Suppressor macrophage treated with lipopolysaccharide for 1 hour (primary cell): Measurements from ENCODE around the gene LY6G5C.
"Not testable (repeated sequence)": the region's sequence is repeated elsewhere in the genome, so short reads cannot be mapped to it uniquely, and the experiment has no call there.

Experiments used
- DNase-seq, 3 donors: peaks; one replicate each; pipeline ENCODE4 v3.0.0-alpha.2; 2020 to 2022

The LY6G5C gene

DNA sequence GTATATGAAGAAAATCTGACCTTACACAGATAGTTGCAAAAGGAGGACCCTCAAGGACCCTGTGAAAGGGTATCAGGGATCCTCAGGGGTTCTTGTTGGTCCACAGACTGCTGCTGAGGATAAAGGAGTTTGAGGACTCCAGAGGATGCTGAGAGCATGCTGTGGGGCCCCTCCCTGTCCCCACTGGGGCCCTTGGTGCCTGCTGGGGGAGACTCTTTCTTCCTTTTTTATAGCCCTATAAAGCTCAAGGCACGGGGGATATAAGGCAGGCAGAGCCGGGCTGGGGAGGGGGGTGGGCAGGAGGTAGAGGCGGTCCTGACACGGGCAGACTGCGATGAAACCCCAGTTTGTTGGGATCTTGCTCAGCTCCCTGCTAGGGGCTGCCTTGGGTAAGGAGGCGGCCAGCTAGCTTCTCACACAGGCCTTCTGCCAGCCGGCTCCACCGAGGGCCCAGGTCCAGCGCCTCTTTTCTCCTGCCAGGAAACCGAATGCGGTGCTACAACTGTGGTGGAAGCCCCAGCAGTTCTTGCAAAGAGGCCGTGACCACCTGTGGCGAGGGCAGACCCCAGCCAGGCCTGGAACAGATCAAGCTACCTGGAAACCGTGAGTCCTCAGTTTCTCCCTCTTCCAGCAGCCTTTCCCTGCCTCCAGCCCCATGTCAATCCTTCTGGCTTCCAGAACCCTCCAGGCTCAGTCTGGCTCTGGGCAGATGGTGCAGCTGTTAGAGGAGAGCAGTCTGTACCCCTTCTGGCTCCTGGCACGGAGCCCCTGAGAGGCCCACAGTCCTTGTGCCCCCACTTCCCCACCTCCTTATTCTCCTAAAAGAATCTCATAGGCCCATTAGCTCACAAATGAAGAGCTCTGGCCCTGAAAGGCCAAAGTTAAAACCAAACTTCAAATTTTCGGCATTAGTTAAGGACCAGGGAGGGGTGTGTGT is 34.4 kb upstream of the LY6G5C start, which contains the start of gene LY6G6D:
Gene LY6G6D (plus strand): TSS at position 327 of the 937 bp plus-strand sequence. CDS start 8 bp downstream, at position 335.
- DNase-seq: no peak

DNA sequence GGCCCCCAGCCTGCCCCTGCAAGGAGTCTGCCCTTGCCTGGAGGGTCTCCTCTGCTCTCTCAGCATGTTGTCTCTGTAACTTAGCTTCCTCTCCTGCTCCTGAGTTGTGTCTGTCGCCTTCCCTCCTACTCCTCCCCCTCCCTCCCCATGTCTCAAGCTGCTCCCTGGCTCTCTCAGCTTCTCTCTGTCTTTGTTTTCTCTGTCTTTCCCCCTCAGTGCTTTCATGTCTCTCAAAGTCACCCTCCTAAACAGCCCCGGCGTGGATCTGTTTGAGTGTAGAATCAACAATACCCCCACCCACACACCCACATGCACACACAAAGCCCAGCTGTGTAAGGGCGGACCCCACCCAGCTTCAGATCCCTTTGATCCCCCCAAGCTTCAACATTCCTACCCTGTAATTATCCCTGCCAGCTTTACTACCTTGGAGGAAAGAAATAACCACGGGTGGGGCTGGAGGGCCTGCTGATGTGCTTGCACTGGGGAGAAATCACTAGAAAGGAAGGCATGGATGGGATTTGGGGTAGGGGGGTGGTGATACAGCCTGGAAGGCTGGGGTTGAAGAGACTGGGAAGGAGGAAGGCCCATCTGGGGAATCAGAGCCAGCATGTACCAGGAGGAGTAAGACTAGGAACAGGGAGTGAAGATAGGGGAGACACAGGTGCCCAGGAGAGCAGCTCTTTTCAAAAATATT is 33.3 kb upstream of the LY6G5C start:
- peak in 1 of 3 donors; percentile 19 for DNase-seq

DNA sequence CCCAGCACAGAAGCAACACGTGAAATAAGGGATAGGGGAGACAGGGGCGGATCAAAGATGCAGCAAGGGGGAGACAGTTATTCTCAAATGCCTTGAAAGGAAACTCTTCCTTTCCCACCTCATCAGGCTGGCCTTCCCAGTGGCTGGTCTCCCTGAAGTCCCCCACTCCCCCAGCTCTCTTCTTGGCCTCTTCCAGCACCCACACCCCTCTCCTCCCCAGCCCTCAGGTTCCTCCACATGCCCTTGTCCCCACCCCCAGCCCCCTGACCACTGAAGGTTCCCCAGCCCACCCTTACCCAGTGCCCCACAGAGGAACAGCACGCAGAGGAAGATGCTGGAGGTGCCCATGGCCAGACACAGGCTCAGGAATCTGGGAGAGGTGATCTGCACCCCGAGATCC is 32.6 kb upstream of the LY6G5C start:
- DNase-seq: no peak

DNA sequence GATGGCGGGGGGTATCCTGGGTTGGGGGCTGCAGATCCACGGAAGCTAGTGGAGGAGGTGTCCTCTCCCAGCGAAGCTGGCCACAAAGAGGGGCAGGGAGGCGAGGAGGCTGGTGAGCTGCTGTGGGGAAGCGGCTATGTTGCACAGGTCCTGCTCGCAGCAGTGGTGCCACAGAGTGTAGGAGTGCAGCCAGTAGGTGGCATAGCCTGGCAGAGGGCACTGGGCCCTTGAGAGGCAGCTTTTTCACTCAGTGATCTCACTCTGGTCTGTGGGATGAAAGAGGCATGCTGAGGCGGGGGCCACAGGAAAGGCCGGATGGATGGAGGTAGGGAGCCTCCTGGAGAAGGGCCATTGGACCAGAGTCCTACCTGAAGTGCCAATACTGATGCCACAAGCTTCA is 31.4 kb upstream of the LY6G5C start:
- DNase-seq: peak; percentile 41 to 53 (median 45)

DNA sequence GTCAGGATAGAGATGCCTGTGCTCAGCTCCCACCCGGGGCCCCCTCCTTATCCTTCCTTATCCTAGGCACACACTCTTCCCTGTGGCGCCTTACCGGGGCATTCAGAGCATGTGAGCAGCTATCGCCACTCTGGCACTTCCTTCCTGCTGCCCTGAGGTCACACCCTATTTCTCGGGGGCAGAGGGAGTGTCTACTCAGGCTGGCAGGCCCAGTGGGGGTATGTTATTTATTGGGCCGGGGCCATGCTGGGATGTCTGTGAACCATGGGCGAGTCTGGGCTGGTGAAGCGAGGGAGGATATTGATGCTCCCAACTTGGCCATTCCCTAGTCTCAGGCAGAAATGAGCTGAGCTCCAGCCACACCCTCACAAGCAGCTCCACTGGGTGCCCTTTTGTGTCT is 30.4 kb upstream of the LY6G5C start:
- DNase-seq: peak; percentile 34 to 46 (median 36)

DNA sequence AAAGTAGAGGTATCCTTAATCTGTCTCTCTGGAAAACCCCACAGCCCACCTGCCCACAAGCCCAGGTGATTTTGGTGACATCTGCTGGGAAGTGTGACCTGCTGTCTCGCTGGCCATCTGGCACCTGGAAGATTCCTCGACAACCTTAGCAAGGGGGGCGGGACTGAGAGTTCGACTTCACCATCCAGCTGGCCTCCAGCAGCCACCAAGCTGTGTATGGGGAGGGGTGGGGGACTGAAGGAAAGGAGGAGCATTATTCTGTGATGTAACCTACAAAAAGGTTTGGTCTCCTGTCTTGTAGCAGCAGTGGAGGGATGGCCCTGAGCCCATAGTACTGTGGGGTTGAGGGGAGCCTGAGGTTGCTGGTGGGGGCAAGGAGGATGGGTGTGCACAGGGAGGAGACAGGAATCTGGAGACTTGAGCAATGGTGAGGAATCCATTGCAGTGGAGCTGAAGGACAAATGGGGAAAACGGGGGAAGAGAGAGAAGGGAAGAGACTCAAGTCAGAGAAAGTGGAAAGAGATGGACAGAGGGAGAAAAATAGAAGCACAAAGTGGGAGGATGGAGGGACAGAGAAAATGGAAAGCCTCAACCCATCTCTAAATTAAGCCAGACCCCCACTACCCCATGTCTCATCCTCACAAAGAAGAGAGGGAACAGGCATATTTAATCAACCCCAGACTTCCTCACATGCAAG is 29.8 kb upstream of the LY6G5C start:
- DNase-seq: no peak

DNA sequence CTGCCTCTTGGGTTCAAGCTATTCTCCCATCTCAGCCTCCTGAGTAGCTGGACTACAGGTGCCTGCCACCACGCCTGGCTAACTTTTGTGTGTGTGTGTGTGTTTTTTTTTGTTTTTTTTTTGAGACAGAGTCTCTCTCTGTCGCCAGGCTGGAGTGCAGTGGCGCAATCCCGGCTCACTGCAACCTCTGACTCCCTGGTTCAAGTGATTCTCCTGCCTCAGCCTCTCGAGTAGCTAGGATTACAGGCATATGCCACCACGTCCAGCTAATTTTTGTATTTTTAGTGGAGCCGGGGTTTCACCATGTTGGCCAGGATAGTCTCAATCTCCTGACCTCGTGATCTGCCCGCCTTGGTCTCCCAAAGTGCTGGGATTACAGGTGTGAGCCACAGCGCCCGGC is 28.3 kb upstream of the LY6G5C start:
- not testable (repeated sequence) for DNase-seq

DNA sequence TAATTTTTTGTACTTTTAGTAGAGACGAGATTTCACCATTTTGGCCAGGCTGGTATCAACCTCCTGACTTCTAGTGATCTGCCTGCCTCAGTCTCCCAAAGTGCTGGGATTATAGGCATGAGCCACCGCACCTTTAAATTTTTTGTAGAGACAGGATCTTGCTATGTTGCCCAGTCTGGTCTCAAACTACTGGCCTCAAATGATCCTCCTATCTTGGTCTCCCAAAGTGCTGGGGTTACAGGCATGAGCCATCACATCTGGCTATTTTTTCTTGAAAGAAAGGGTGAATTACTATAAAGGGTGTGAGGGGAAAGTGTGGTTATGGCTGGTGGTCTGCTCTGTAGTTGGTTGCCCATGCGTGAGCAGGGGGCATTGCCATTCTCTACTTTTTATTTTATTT is 27.4 kb upstream of the LY6G5C start:
- no peak for DNase-seq

DNA sequence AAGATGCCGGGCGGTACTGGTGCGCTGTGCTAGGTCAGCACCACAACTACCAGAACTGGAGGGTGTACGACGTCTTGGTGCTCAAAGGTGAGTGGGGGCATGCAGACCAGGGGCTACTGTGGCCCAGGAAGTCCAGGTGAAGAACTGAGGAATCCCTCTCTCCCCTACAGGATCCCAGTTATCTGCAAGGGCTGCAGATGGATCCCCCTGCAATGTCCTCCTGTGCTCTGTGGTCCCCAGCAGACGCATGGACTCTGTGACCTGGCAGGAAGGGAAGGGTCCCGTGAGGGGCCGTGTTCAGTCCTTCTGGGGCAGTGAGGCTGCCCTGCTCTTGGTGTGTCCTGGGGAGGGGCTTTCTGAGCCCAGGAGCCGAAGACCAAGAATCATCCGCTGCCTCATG is 26.8 kb upstream of the LY6G5C start:
- no peak for DNase-seq

DNA sequence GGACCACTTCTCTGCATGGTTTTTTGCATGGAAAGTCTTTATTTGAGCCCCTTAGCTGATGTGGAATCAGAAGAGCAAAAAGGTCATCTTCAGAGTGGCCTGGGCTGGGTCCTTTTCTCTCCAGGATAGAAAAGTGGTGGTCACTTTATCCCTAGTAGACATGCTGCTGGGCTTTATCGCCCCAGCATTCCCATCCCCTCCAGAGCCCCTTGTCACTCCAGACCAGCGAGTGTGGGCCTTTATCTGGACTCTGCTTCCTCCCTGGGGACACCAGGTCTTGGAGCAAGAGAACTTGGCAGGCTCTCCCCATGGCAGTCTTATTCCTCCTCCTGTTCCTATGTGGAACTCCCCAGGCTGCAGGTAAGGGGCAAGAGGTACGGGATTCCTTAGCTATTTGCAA is 25.7 kb upstream of the LY6G5C start, which contains the start of gene LY6G6F:
Gene LY6G6F (plus strand): TSS at position 268 of the 400 bp plus-strand sequence. CDS start 41 bp downstream, at position 309.
- DNase-seq: no peak

DNA sequence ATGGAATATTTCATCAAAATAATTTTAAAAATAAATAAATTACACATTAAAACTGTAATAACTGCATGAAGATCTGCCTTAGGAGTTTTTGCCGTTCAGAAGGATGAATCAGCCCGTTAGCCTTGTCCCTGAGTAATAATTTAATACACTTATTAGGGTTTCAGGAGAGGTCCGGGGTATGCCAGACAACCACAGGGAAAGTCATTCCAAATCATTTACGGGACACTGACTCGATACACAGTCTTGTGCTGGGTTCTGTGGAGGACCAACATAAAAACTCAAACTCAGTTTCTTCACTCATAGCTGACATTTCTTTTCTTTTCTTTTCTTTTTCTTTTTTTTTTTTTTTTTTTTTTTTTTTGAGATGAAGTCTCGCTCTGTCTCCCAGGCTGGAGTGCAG is 25.1 kb upstream of the LY6G5C start:
- no peak for DNase-seq

DNA sequence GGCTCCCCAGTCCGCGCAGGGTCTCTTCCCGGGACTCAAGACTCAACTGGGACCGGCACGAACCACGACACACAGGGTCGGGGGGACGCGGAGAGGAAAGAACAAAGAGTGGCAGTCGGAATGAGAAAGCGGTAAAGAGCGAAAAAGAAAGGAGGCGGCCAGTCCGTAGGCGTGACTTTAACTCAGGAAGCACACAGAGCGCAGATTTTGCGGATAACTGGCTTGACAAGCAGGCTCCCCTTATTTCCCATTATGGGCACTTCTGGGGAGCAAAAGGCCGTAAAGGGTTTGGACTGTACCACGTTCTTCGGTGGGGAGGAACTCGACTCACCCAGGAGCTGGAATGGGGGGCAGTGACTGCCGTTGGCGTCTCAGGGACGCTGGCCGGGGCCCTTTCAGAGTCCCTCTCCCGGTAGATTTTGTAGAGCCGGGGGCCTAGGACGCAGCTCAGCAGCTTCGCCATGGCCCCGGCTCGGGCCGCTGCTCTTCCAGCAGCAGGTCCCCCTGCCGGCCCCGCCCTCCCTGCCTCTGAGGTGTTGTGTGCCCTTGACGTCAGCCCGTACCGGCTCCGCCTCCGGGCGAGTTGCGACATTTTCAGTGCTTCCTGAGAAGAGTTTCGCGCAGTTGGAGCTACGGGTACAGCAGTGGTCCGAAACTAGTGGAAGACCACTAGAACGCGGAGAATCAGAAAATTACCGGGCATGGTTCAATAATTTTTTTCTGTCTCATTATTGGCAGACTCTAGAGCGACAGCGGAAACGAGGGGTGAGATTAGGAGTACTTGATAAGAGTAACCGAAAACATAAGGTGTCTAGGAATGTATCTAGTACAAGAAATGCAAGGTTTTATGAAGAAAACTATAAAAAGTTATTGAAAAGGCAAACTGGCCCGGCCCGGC is 22.2 kb upstream of the LY6G5C start, which contains the start of gene ABHD16A:
Gene ABHD16A (minus strand): TSS at position 506 of the 898 bp plus-strand sequence. CDS start 43 bp downstream, at position 463.
- DNase-seq: peak; percentile 99

DNA sequence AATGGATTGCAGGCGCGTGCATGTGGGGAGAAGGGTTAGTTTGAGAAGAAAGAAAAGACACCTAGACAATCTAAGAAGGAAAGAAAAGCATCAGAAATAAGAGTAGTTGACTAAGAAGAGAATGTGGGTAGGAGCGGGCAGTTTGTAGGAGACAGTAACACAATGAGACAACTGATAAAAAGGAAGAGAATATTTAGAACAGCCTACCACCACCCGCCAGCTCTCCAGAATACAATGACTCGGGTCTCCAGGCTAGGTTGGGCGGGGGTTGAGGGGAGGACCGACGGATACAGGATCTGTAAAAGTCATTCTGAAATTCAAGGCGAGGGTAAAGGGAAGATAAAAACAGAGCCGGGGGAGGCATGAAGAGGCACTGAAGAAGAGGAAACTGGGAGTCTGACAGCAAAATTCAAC is 21.5 kb upstream of the LY6G5C start:
- no peak for DNase-seq

DNA sequence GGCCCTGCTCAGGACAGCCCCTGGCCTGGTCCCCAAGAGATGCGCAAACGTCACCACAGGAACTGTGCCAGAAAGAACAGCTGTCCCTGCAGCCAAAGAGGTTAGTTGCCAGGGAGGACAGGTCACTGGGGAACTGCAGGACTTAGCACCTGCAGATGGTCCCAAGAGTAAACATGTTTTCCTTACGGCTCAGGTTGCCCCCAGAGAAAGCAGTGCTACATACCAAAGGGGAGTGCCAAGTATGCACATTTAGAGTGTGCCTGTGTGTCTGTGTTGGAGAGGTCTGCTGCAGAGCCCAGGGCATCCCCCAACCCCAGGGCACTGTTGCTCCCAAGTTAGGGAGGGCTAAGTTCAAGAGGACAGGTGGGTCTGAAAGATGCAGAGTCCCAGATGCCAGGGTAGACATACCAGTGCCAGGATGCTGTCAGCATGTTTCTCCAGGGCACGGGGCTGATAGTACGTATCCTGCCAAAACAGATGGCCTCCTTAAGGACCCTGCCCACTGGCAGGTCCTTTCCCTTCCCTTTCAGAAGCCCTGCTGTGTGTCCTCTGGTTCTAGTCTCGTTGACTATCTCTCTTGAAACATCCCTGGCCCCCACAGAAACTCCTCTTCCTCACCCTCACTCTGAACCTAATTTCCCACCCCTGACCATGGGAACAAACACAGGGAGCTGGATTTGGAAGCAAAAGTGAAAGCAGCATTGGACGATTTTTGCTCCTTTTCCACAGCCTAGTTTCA is 21.0 kb upstream of the LY6G5C start:
- DNase-seq: peak; percentile 25 to 46 (median 42)

DNA sequence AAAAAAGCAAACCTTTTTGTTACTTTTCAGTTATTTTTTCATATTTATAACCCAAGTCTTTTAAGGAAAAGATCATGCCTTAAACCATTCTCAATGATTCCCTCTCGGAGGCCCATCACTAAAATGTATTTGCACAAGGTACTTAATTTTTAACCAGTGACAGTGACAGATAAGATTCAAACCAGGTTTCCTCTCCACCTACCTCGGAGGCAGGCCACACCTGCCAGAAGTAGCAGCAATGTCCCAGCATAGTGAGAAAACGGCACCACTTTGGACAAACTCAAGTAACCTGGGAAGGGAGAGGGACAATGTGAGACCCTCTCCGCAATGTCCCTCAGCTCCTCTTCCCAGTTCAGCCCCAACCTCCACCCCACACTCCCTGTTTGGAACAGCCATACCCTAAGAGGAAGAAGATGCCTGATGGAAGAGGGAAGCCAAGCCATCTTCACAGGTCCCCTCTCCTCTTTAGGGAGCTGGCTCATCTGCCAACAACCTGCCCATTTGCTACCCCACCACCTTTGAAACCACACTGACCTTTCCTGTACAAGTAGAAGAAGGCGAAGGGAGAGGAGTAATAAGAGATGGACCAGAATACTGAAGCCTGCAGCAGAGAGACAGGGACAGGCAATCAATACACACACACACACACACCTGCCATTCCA is 20.0 kb upstream of the LY6G5C start:
- DNase-seq: no peak

DNA sequence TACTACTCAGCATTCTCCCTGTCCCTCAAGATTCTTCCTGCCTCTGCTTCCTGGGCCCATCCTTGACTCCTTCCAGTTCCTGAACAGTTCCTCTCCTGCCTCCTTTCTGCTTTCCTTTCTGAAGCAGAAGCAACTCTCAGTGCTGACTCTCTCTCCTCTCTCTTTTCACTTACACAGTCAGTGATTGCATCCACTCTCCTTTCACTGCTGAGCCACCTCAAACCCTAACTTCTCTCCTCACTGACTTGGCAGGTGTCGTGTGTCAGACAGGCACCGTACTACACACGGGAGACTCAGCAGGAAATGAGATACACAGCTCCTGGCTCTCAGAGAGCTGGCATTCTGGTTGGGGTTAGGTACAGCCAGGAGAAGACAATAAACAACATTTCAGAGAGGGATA is 16.7 kb upstream of the LY6G5C start:
- peak; percentile 18 to 41 (median 32) for DNase-seq

DNA sequence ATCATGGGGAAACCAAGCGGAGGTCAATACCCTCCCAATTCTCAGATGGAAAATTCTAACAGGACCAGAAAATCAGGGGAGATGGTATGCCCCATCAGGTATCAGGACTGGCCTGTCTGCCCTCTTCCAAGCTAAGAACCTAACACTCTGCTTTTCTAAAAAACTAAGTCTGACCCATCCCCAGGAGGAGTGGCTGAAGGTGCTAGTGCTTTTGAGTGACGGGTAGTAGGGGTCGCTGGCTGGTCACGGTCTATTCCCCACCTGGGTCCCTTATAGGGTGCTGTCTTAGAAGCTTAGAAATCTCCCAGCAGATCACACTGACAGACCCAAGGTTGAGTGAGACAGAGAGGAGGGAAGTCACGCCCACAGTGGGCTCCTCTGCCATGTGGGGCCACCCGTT is 12.7 kb upstream of the LY6G5C start:
- no peak for DNase-seq

DNA sequence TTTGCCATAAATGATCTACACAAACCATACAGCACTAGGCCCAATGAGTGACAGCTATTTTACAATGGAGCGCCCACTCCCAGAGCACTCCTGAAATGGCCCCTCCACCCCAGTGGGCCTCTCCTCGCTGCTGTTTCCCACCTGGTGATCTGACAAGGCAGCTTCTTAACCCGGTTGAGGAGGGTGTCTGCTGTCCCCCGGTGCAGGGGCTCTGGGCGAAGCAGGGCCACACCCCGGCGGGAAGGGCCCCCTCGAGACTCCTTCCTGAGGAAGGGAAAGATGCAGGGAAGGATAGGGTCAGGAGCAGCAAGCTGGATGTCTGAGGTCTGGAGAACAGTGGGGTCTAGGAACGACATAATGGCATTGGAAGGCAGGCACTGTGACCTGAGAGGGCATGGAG is 12.0 kb upstream of the LY6G5C start:
- no peak for DNase-seq

DNA sequence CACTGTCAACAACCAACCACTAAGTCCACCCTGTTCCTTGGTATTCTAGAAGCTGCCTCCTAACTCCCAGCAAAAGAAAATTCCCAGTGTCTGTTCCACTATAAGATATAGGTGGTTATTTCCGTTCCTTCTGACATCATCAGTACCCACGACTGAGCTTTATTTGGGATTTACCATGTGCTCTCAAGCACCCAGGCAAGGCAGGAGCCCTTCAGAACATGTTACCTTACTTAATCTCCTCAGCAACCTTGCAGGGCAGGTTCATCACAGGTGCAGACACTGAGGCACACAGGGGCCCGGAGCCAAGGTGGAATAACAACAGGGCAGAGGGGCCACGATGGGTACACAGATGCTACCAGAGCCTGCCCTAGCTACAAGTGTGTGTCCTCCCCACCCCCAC is 11.5 kb upstream of the LY6G5C start:
- DNase-seq: no peak

DNA sequence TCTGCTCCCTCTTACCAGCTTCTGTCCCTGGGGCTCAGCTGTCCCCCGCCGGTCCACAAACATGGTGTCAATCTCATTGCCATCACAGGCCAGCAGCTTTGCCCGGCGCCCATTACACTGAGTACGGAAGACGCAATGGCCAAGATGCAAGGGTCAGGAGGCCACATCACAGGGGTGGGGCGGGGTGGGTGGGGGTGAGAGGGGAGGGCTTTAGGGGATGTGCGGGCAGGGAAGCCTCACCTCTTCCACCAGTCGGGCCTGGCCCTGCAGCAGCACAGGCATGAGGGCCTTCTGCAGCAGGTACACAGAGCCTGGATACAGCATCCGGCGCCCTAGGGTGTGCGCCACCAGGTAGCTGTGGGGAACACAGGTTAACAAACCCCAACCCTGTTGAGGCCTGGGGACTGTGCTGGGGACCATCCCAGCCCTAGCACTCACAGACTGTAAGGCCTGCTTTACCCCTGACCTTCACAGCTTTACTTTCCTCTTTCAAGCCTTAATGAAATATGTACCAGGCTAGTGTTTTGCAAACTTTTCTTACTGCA is 10.8 kb upstream of the LY6G5C start:
- DNase-seq: no peak
